Measurements from ENCODE around the gene PDIA6. TPM values are rescaled to one million over a fixed set of nuclear protein-coding genes. Genes with fewer than 3 reads are reported as not detected.
"Not testable (repeated sequence)": the region's sequence is repeated elsewhere in the genome, so short reads cannot be mapped to it uniquely, and the experiment has no call there.

PDIA6 gene
- total and polyA plus RNA-seq, 2 donors (not counting 1 experiment from before 2014, with no cell fraction given) = 420 to 491 TPM

DNA sequence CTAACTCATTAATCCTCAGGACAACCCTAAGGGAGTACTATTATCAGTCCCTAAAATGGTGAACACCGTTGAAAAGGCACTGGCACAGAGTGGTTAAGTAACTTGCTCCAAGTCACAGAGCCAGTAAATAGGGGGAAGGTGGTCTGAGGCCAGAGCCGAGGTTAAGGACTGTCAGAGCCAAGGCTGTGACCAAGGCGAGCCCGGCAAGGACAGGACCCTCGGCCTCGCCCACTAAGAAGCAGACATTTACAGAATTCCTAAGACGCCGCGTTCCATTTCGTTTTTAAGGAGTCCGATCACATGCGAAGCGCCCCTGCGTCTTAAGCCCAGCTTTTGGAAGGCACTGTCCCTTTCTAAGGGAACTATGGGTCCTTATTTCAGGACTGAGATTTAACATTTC, 1.1 kb downstream of the PDIA6 start:
- H3K9ac ChIP-seq (ENCODE audit: insufficient read depth, low read length) = peak overlapping the region; percentile 88
- H3K4me3 ChIP-seq (replicated peaks in 1 of 4; ENCODE audit: control extremely low read depth in 1 of 4, insufficient read depth in 1 of 4, low read depth in 3 of 4, low read length in 4 of 4) = peak overlapping the region; percentile 68 to 87 (median 87)
- no peaks in the 10 kb centered on the region for H3K36me3 ChIP-seq (ENCODE audit: control insufficient read depth, insufficient read depth, low read length)
- H3K79me2 ChIP-seq (ENCODE audit: control insufficient read depth, insufficient read depth, low read length) = peaks cover 57% of the 10 kb centered on the region
- DNase-seq (ENCODE audit: low read depth in 2 of 2) = no peak
- H3K27ac ChIP-seq (ENCODE audit: insufficient read depth, low read length) = peak overlapping the region; percentile 81
- peak overlapping the region; percentile 97 for H3K4me2 ChIP-seq (ENCODE audit: extremely low read depth, insufficient read depth, low read length)
- H4K20me1 ChIP-seq (ENCODE audit: control insufficient read depth, extremely low read depth, insufficient read depth, low read length) = peaks cover 2% of the 10 kb centered on the region
- peaks cover 3% of the 10 kb centered on the region for H3K4me1 ChIP-seq (ENCODE audit: control insufficient read depth, extremely low read depth, insufficient read depth, low read length)
- no peaks in the 10 kb centered on the region for H3K9me3 ChIP-seq (ENCODE audit: control insufficient read depth, insufficient read depth, low read depth, low read length)
- peaks cover 2% of the 10 kb centered on the region for H3K27me3 ChIP-seq (ENCODE audit: control insufficient read depth, insufficient read depth, low read length)
- no peak overlapping the region for H2AFZ ChIP-seq (ENCODE audit: low read length)
- no peak for TF ChIP-seq EZH2 (IDR thresholded peaks at IDR 0.05; ENCODE audit: low read length, missing control alignments)
- TF ChIP-seq, protein P1, sequence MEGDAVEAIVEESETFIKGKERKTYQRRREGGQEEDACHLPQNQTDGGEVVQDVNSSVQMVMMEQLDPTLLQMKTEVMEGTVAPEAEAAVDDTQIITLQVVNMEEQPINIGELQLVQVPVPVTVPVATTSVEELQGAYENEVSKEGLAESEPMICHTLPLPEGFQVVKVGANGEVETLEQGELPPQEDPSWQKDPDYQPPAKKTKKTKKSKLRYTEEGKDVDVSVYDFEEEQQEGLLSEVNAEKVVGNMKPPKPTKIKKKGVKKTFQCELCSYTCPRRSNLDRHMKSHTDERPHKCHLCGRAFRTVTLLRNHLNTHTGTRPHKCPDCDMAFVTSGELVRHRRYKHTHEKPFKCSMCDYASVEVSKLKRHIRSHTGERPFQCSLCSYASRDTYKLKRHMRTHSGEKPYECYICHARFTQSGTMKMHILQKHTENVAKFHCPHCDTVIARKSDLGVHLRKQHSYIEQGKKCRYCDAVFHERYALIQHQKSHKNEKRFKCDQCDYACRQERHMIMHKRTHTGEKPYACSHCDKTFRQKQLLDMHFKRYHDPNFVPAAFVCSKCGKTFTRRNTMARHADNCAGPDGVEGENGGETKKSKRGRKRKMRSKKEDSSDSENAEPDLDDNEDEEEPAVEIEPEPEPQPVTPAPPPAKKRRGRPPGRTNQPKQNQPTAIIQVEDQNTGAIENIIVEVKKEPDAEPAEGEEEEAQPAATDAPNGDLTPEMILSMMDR (conservative IDR thresholded peaks at IDR 0.05 in 1 of 2, IDR thresholded peaks at IDR 0.05 in 1 of 2; ENCODE audit: low read depth in 1 of 2, low read length in 2 of 2) = no peak

DNA sequence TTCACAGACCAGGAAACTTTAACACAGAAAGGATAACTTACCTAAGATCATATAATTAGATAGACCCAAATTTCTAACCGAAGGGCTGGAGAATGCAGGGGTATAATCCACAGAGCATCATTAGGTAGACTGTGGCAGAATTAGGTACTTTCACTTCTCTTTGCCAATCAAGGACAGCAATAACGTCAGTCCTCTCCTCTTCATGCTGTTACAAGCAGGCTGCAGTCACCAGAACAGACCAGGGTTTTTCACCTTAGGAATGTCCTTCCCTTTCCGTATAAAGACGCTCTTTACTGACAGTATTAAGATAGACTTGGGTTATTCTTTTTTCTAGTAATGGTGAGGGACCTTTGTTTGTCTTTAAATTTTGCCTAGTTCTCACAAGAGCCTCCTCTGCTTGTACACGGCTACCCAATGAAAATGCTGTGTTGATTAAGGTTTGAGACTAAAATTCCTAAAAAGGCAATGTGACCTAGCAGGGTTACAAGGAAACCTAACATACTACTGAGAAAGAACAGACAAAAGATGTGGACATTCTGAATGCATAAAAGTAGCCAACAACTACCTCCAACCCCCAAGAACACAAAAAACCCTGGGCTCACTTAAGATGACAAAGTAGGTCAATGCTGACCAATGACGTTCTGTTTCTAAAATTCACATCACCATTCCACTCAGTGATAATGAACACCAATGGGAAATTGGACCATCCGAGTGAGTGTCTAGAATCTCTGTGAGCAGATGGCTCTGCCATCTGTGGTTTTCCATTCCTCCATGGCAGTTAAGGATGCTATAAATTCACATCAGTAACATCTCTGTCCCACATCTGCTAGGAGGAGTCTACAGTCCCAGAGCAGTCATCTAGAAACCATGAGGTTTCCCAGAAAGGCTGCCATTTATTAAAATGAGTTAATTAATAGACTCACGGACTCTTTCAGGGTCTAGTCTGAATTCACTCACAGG, 2.1 kb downstream of the PDIA6 start:
- no peak overlapping the region for H2AFZ ChIP-seq (ENCODE audit: low read length)
- TF ChIP-seq, protein P1 (conservative IDR thresholded peaks at IDR 0.05 in 1 of 2, IDR thresholded peaks at IDR 0.05 in 1 of 2; ENCODE audit: low read depth in 1 of 2, low read length in 2 of 2) = no peak
- no peak for TF ChIP-seq EZH2 (IDR thresholded peaks at IDR 0.05; ENCODE audit: low read length, missing control alignments)
- peak overlapping the region; percentile 81 for H3K27ac ChIP-seq (ENCODE audit: insufficient read depth, low read length)
- DNase-seq (ENCODE audit: low read depth in 2 of 2) = peak; percentile 42 to 49
- H3K9me3 ChIP-seq (ENCODE audit: control insufficient read depth, insufficient read depth, low read depth, low read length) = no peaks in the 10 kb centered on the region
- H3K4me2 ChIP-seq (ENCODE audit: extremely low read depth, insufficient read depth, low read length) = peak overlapping the region; percentile 97
- H3K9ac ChIP-seq (ENCODE audit: insufficient read depth, low read length) = no peak overlapping the region
- H3K36me3 ChIP-seq (ENCODE audit: control insufficient read depth, insufficient read depth, low read length) = no peaks in the 10 kb centered on the region
- peaks cover 3% of the 10 kb centered on the region for H3K4me1 ChIP-seq (ENCODE audit: control insufficient read depth, extremely low read depth, insufficient read depth, low read length)
- H3K27me3 ChIP-seq (ENCODE audit: control insufficient read depth, insufficient read depth, low read length) = peaks cover 2% of the 10 kb centered on the region
- H4K20me1 ChIP-seq (ENCODE audit: control insufficient read depth, extremely low read depth, insufficient read depth, low read length) = peaks cover 2% of the 10 kb centered on the region
- H3K79me2 ChIP-seq (ENCODE audit: control insufficient read depth, insufficient read depth, low read length) = peaks cover 63% of the 10 kb centered on the region
- H3K4me3 ChIP-seq (replicated peaks in 1 of 4; ENCODE audit: control extremely low read depth in 1 of 4, insufficient read depth in 1 of 4, low read depth in 3 of 4, low read length in 4 of 4) = peak overlapping the region; percentile 68 to 87 (median 87)

DNA sequence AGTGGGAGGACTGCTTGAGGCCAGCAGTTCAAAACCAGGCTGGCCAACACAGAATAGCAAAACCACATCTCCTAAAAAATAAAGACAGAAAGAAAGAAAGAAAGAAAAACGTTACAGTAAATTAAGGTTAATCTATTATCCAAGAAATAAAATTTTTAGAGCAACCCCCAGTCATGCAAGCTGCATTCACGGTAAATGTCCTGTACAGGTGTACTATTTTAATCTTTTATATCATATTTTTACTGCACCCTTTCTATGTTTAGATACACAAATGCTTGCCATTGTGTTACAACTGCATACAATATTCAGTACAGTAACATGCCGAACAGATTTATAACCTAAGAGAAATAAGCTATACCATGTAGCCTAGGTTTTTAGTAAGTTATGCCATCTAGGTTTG, 6.0 kb downstream of the PDIA6 start:
- H3K9ac ChIP-seq (ENCODE audit: insufficient read depth, low read length) = no peak overlapping the region
- peaks cover 2% of the 10 kb centered on the region for H4K20me1 ChIP-seq (ENCODE audit: control insufficient read depth, extremely low read depth, insufficient read depth, low read length)
- no peaks in the 10 kb centered on the region for H3K9me3 ChIP-seq (ENCODE audit: control insufficient read depth, insufficient read depth, low read depth, low read length)
- H3K79me2 ChIP-seq (ENCODE audit: control insufficient read depth, insufficient read depth, low read length) = peaks cover 78% of the 10 kb centered on the region
- H3K4me3 ChIP-seq (replicated peaks in 1 of 4; ENCODE audit: control extremely low read depth in 1 of 4, insufficient read depth in 1 of 4, low read depth in 3 of 4, low read length in 4 of 4) = no peak overlapping the region
- peaks cover 3% of the 10 kb centered on the region for H3K4me1 ChIP-seq (ENCODE audit: control insufficient read depth, extremely low read depth, insufficient read depth, low read length)
- TF ChIP-seq EZH2 (IDR thresholded peaks at IDR 0.05; ENCODE audit: low read length, missing control alignments) = no peak
- TF ChIP-seq, protein P1 (conservative IDR thresholded peaks at IDR 0.05 in 1 of 2, IDR thresholded peaks at IDR 0.05 in 1 of 2; ENCODE audit: low read depth in 1 of 2, low read length in 2 of 2) = no peak
- no peak overlapping the region for H3K4me2 ChIP-seq (ENCODE audit: extremely low read depth, insufficient read depth, low read length)
- H3K36me3 ChIP-seq (ENCODE audit: control insufficient read depth, insufficient read depth, low read length) = peaks cover 3% of the 10 kb centered on the region
- H3K27ac ChIP-seq (ENCODE audit: insufficient read depth, low read length) = no peak overlapping the region
- DNase-seq (ENCODE audit: low read depth in 2 of 2) = no peak
- H3K27me3 ChIP-seq (ENCODE audit: control insufficient read depth, insufficient read depth, low read length) = no peaks in the 10 kb centered on the region
- H2AFZ ChIP-seq (ENCODE audit: low read length) = no peak overlapping the region

DNA sequence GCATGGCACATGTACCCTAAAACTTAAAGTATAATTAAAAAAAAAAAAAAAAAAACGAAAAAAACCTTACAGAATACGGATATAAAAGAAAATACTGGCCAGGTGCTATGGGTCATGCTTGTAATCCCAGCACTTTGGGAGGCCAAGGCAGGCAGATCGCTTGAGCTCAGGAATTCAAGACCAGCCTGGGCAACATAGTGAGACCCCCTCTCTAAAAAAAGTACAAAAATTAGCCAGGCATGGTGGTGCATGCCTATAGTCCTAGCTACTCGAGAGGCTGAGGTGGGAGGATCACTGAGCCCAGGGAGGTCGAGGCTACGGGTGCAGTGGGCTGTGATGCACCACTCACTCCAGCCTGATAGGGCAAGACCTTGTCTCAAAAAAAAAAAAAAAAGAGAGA, 6.6 kb downstream of the PDIA6 start:
- not testable (repeated sequence) for H3K4me1 ChIP-seq (ENCODE audit: control insufficient read depth, extremely low read depth, insufficient read depth, low read length); H3K27me3 ChIP-seq (ENCODE audit: control insufficient read depth, insufficient read depth, low read length); H3K9me3 ChIP-seq (ENCODE audit: control insufficient read depth, insufficient read depth, low read depth, low read length); H3K4me3 ChIP-seq (replicated peaks in 1 of 4; ENCODE audit: control extremely low read depth in 1 of 4, insufficient read depth in 1 of 4, low read depth in 3 of 4, low read length in 4 of 4); H4K20me1 ChIP-seq (ENCODE audit: control insufficient read depth, extremely low read depth, insufficient read depth, low read length); H3K36me3 ChIP-seq (ENCODE audit: control insufficient read depth, insufficient read depth, low read length); DNase-seq (ENCODE audit: low read depth in 2 of 2); H3K9ac ChIP-seq (ENCODE audit: insufficient read depth, low read length); H3K4me2 ChIP-seq (ENCODE audit: extremely low read depth, insufficient read depth, low read length); H3K27ac ChIP-seq (ENCODE audit: insufficient read depth, low read length); H2AFZ ChIP-seq (ENCODE audit: low read length)
- peaks cover 76% of the 10 kb centered on the region for H3K79me2 ChIP-seq (ENCODE audit: control insufficient read depth, insufficient read depth, low read length)

Data from fibroblast of lung (primary cell).